RWPE1 (cell line): ENCODE data around the gene TTC19.
A peak's percentile ranks its signal among the peaks of the same experiment; 100 is the strongest.

Experiments used
- CTCF ChIA-PET: fragments of 350-600 bp; sonication (Branson Sonifier 250); formaldehyde crosslinking; extraction: SDS; loops from one replicate; lab custom pipeline; 2021; lab: Yijun Ruan, JAX
- POLR2A ChIA-PET: fragments of 400-600 bp; formaldehyde crosslinking; extraction: SDS; loops from one replicate; lab custom pipeline; 2020; ENCODE audit warnings: antibody characterized with exemption; ENCODE audit not compliant: low non-redundant PET; lab: Yijun Ruan, JAX
- DNase-seq: peaks from one replicate; pipeline ENCODE4 v3.0.0; 2012; ENCODE audit warnings: low spot score
- H3K27ac ChIP-seq: fragments of 450-650 bp; 2 replicates; pipeline ENCODE4 v1.5.1; 2017
- TF ChIP-seq, protein P1 (sequence below): fragments of 450-650 bp; conservative IDR thresholded peaks from 2 replicates; pipeline ENCODE4 v1.5.1; 2017; ENCODE audit warnings: low read depth, mild to moderate bottlenecking

The TTC19 gene

GRCh38 chr17:15999141-15999973 lies at the start of gene TTC19, which contains the start of gene ZSWIM7:
TSS of gene TTC19 (plus strand) at chr17:15999824. CDS start at chr17:15999849, 25 bp downstream.
TSS of gene ZSWIM7 (minus strand) at chr17:15999704. CDS start at chr17:15999594, 110 bp downstream.
- peak; percentile 98 for DNase-seq
- TF ChIP-seq, protein P1, sequence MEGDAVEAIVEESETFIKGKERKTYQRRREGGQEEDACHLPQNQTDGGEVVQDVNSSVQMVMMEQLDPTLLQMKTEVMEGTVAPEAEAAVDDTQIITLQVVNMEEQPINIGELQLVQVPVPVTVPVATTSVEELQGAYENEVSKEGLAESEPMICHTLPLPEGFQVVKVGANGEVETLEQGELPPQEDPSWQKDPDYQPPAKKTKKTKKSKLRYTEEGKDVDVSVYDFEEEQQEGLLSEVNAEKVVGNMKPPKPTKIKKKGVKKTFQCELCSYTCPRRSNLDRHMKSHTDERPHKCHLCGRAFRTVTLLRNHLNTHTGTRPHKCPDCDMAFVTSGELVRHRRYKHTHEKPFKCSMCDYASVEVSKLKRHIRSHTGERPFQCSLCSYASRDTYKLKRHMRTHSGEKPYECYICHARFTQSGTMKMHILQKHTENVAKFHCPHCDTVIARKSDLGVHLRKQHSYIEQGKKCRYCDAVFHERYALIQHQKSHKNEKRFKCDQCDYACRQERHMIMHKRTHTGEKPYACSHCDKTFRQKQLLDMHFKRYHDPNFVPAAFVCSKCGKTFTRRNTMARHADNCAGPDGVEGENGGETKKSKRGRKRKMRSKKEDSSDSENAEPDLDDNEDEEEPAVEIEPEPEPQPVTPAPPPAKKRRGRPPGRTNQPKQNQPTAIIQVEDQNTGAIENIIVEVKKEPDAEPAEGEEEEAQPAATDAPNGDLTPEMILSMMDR: no peak
- ChIA-PET POLR2A (interaction anchor here (0.7 to 1.7 kb wide), 4 partner anchors 49 to 344 kb away, joined by 3 to 12 read pairs (median 6); partner anchors contain the start of gene ADORA2B), CTCF (interaction anchor here (0.7 to 1.7 kb wide), 4 partner anchors 13 to 218 kb away, joined by 3 to 12 read pairs (median 3); partner anchors contain the start of gene ADORA2B)
- peak within 1 kb of the TSS; percentile 96 for H3K27ac ChIP-seq

DNA sequence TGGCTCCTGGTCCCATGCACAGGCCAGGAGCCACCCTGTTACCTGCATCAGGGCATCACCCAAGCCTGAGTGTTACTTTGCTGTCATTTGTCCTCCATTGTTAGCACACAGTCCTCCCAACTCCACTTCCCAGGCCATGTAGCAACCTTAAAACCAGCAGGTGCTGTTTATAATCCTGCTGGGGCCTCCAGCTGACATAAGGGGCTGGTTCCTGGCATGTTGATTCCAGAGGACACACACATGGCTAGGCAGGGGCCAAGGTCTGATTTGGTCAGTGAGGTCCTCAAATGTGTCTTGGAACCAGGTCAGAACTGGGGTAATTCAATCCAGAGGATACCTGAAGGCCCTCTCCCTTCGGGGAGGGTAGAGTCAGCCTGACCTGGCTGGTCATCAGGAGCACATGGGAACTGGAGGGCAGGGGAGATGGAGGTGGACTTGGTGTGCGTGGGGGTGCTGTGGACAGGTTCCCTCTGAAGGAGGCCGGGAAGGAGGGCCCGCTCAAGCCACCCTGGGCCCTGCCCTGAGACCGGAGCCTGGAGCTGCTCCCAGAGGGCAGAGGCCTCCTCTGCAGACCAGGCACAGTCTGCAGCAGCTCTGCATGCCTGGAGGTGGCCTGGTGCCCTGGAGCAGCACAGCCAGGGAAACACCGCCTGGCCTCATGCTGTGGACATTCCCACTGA lies 48.1 kb upstream of the TTC19 start:
- peak overlapping the region; percentile 76 for H3K27ac ChIP-seq
- POLR2A ChIA-PET: no interaction called here
- TF ChIP-seq, protein P1: no peak
- CTCF ChIA-PET: no interaction called here
- DNase-seq: no peak

- ChIA-PET POLR2A (no interaction called here), CTCF (no interaction called here)
- DNase-seq: no peak
- TF ChIP-seq, protein P1: no peak
- peak overlapping the region; percentile 76 for H3K27ac ChIP-seq
Measured at GRCh38 chr17:15952048-15952532, 47.5 kb upstream of the TTC19 start.

DNA sequence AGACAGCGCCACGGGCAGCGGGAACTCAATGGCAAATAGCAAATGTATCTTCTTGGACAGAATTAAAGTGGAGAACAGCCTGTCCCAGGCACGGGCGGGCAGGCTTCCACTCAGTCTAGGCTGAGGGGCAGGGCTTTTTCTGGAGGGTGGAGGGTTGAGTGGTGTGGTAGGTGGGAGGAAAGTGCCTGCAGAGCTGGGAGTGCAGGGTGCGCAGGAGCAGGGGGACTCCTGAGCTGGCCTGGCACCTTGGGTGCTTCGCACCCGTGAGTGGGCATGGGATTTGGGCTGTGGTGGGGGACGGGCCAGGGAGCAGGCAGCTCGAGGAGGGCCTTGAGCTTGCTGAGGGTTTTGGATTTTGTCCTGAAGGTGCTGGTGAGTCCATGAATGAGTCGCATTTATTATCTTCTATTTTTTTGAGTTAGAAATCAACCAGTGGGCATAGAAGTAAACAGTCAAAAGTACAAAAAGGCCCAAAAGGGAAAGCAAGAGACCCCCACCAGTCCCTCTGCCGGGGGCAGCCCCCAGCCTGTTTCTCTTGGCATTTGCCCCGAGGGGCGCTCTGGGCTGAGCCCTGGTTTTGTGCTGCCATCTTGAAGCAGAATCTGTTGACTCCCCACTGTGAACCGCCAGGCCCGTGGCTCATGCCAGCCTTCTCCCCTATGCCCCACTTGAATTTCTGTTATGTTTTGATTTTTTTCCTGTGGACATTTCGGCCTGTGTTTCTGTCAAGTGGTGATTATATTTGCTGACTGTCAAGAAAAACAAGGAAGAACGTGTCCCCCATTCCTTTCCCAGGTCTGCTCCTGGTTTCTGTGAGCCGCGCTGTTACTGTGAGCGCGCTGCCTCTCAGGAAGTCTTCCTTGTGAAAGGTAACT lies 46.5 kb upstream of the TTC19 start:
- ChIA-PET CTCF (interaction anchor here (1.0 kb wide), 1 partner anchor 8 kb away, joined by 3 read pairs; no protein-coding TSS in a partner anchor), POLR2A (no interaction called here)
- H3K27ac ChIP-seq: peak overlapping the region; percentile 76
- DNase-seq: no peak
- TF ChIP-seq, protein P1: no peak

GRCh38 chr17:15954222-15954621 lies 45.4 kb upstream of the TTC19 start:
- POLR2A ChIA-PET: no interaction called here
- CTCF ChIA-PET: interaction anchor here (1.0 to 1.1 kb wide), 2 partner anchors 9 to 21 kb away, joined by 3 to 6 read pairs; no protein-coding TSS in a partner anchor
- peak overlapping the region; percentile 76 for H3K27ac ChIP-seq
- TF ChIP-seq, protein P1: no peak
- DNase-seq: peak; percentile 83
